Osteocyte (in vitro differentiated cells): ENCODE measurements around the gene PRR14. TPM values are rescaled to one million over a fixed set of nuclear protein-coding genes. Genes with fewer than 3 reads are reported as not detected.
"Not testable (repeated sequence)": the region's sequence is repeated elsewhere in the genome, so short reads cannot be mapped to it uniquely, and the experiment has no call there.

ENCODE experiments used
- DNase-seq: peaks from one replicate; pipeline ENCODE4 v3.0.0; 2021; ENCODE audit warnings: mixed read lengths; ENCODE audit not compliant: unreplicated experiment; ENCODE audit errors: extremely low spot score
- H3K27ac Mint-ChIP-seq: one replicate; pipeline ENCODE4 v1.8.0; 2021; ENCODE audit warnings: mild to moderate bottlenecking, mixed read lengths; ENCODE audit not compliant: unreplicated experiment
- H3K27me3 Mint-ChIP-seq: one replicate; pipeline ENCODE4 v1.8.0; 2021; ENCODE audit warnings: mixed read lengths; ENCODE audit not compliant: unreplicated experiment
- H3K36me3 Mint-ChIP-seq: one replicate; pipeline ENCODE4 v1.8.0; 2021; ENCODE audit warnings: mixed read lengths; ENCODE audit not compliant: unreplicated experiment
- H3K4me1 Mint-ChIP-seq: one replicate; pipeline ENCODE4 v1.8.0; 2021; ENCODE audit warnings: mixed read lengths; ENCODE audit not compliant: unreplicated experiment
- H3K4me3 Mint-ChIP-seq: one replicate; pipeline ENCODE4 v1.8.0; 2021; ENCODE audit warnings: mild to moderate bottlenecking, moderate library complexity, mixed read lengths; ENCODE audit not compliant: unreplicated experiment
- H3K9me3 Mint-ChIP-seq: one replicate; pipeline ENCODE4 v1.8.0; 2021; ENCODE audit warnings: mixed read lengths; ENCODE audit not compliant: unreplicated experiment
- total RNA-seq: library from RNA; stranded (reverse); gene quantifications from 2 replicates; pipeline ENCODE4 v1.2.1, GENCODE V29; 2021
- TF ChIP-seq, protein P1 (sequence below): fragments of 200-600 bp; sonication (generic); IDR thresholded peaks from 2 replicates; pipeline ENCODE4 v1.5.0; 2021; ENCODE audit warnings: antibody characterized with exemption, mild to moderate bottlenecking, moderate library complexity

The PRR14 gene
- total RNA-seq, 1 donor from 2014 or later = 52.0 TPM

DNA sequence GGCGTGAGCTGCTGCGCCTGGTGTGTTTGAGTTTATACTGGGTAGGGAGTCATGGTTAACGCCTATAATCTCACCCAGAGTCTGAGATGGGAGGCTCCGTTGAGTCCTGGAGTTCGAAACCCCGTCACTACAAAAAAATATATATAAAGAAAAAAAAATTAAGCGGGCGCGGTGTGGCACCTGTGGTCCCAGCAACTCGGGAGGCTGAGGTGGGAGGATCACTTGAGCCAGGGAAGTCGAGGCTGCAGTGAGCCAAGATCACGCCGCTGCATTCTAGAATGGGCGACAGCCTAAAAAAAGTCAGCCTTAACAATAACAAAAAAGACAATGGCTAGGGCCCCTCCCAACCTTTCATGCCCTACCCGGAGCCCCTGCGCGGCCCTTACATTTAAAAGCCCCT lies 17.2 kb upstream of the PRR14 start:
- Mint-ChIP-seq H3K27me3 (no peaks in the 10 kb centered on the region), H3K4me1 (peaks cover 17% of the 10 kb centered on the region), H3K9me3 (no peaks in the 10 kb centered on the region), H3K4me3 (peak overlapping the region; percentile 87), H3K27ac (peak overlapping the region; percentile 97), H3K36me3 (no peaks in the 10 kb centered on the region)
- no peak for DNase-seq
- TF ChIP-seq, protein P1, sequence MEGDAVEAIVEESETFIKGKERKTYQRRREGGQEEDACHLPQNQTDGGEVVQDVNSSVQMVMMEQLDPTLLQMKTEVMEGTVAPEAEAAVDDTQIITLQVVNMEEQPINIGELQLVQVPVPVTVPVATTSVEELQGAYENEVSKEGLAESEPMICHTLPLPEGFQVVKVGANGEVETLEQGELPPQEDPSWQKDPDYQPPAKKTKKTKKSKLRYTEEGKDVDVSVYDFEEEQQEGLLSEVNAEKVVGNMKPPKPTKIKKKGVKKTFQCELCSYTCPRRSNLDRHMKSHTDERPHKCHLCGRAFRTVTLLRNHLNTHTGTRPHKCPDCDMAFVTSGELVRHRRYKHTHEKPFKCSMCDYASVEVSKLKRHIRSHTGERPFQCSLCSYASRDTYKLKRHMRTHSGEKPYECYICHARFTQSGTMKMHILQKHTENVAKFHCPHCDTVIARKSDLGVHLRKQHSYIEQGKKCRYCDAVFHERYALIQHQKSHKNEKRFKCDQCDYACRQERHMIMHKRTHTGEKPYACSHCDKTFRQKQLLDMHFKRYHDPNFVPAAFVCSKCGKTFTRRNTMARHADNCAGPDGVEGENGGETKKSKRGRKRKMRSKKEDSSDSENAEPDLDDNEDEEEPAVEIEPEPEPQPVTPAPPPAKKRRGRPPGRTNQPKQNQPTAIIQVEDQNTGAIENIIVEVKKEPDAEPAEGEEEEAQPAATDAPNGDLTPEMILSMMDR = no peak

DNA sequence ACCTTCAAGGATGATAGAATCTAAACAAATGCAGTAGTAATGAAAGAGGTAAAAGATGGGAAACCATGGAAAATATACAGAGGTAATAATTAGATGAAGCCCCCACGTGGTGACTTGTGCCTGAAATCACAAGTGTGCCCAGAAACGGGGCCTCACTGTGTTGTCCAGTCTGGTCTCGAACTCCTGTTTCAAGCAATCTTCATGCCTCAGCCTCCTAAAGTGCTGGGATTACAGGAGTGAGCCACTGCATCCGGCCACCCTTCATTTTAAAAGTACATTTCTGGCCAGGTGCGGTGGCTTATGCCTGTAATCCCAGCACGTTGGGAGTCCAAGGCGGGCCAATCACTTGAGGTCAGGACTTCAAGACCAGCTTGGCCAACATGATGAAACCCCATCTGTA lies 14.2 kb upstream of the PRR14 start:
- TF ChIP-seq, protein P1 = no peak
- Mint-ChIP-seq H3K27ac (no peak overlapping the region), H3K4me3 (no peak overlapping the region), H3K36me3 (no peaks in the 10 kb centered on the region), H3K4me1 (peaks cover 14% of the 10 kb centered on the region), H3K9me3 (no peaks in the 10 kb centered on the region), H3K27me3 (no peaks in the 10 kb centered on the region)
- DNase-seq = no peak

DNA sequence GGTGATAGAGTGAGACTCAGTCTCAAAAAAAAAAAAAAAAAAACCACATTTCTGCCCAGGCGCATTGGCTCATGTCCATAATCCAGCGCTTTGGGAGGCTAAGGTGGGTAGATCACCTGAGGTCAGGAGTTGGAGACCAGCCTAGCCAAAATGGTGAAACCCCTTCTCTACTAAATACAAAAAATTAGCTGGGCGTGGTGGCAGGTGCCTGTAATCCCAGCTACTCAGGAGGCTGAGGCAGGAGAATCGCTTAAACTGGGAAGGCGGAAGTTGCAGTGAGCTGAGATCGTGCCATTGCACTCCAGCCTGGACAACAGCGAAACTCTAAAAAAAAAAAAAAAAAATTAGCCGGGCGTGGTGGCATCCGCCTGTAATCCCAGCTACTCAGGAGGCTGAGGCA lies 13.6 kb upstream of the PRR14 start:
- H3K4me3 Mint-ChIP-seq, H3K36me3 Mint-ChIP-seq, H3K27me3 Mint-ChIP-seq: not testable (repeated sequence)

DNA sequence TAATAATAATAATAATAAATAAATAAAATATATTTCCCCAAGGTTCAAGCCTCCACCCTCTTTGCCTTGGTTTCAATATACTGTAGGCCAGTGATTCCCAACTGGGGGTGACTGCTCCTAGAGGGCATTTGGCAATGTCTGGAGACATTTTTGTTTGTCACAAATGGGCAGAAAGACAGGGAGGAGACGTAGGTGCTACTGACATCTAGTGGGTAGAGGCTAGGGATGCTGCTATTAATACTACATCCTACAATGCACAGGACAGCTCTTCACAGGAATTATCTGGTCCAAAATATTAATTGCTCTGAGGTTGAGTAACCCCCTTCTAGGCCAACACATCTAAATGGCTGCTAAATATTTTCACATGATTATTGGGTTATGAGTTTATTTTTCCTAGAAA lies 12.8 kb upstream of the PRR14 start:
- Mint-ChIP-seq H3K27me3 (no peaks in the 10 kb centered on the region), H3K36me3 (no peaks in the 10 kb centered on the region), H3K4me1 (peaks cover 14% of the 10 kb centered on the region), H3K4me3 (no peak overlapping the region), H3K9me3 (no peaks in the 10 kb centered on the region), H3K27ac (no peak overlapping the region)
- DNase-seq = no peak
- TF ChIP-seq, protein P1 = peak; percentile 65

More for the DNA sequence above, 13.6 kb upstream of the PRR14 start:
- not testable (repeated sequence) for H3K27ac Mint-ChIP-seq, DNase-seq, H3K9me3 Mint-ChIP-seq
- peaks cover 14% of the 10 kb centered on the region for H3K4me1 Mint-ChIP-seq

DNA sequence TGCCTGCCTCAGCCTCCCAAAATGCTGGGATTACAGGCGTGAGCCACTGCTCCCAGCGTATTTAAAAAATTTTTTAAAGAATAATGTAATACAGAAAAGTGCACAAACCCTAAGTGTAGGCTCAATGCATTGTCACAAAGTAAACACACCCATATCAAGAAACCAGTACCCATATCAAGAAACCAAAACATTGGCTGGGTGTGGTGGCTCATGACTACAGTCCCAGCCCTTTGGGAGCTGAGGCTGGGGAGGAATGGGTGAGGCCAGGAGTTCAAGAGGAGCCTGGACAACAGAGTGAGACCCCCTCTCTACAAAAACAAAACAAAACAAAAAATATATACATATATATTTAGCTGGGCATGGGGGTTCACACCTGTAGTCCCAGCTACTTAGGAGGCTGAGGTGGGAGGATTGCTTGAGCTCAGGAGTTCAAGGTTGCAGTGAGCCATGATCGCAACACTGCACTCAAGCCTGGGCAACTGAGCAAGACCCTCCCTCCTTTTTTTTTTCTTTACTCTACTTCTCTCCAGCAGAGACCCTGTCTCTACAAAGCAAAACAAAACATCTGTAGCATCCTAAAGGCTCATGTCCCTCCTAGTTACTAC lies 9.3 kb upstream of the PRR14 start:
- Mint-ChIP-seq H3K27ac (no peak overlapping the region), H3K4me1 (no peaks in the 10 kb centered on the region), H3K36me3 (no peaks in the 10 kb centered on the region), H3K4me3 (no peak overlapping the region), H3K9me3 (no peaks in the 10 kb centered on the region), H3K27me3 (no peaks in the 10 kb centered on the region)
- no peak for DNase-seq
- TF ChIP-seq, protein P1 = no peak
